Effector memory CD8-positive, alpha-beta T cell (primary cell): ENCODE results near the gene NCS1.
"Not testable (repeated sequence)": the region's sequence is repeated elsewhere in the genome, so short reads cannot be mapped to it uniquely, and the experiment has no call there.

Experiments used
- ATAC-seq: fragments of 150-1000 bp; cut with Tn5 transposase; replicated peaks from 2 replicates; pipeline ENCODE4 v1.10.0; 2021; ENCODE audit warnings: mild to moderate bottlenecking, moderate library complexity
- DNase-seq, 3 experiments: peaks; one replicate each; pipeline ENCODE4 v3.0.0; 2021
- H3K27ac Mint-ChIP-seq, 2 donors: one replicate each; pipeline ENCODE4 v1.8.0; 2022; ENCODE audit warnings: mild to moderate bottlenecking in 2 of 2, mixed read lengths in 2 of 2, moderate library complexity in 2 of 2
- H3K27me3 Mint-ChIP-seq, 2 donors: one replicate each; pipeline ENCODE4 v1.8.0; 2022; ENCODE audit warnings: mixed read lengths in 2 of 2
- H3K36me3 Mint-ChIP-seq: one replicate; pipeline ENCODE4 v1.8.0; 2022; ENCODE audit warnings: mild to moderate bottlenecking, moderate library complexity, mixed read lengths; ENCODE audit not compliant: insufficient read depth
- H3K4me1 Mint-ChIP-seq, 2 donors: one replicate each; pipeline ENCODE4 v1.8.0; 2022; ENCODE audit warnings: low read depth in 2 of 2, mixed read lengths in 2 of 2
- H3K4me3 Mint-ChIP-seq, 2 donors: one replicate each; pipeline ENCODE4 v1.8.0; 2022; ENCODE audit warnings: mild to moderate bottlenecking in 2 of 2, mixed read lengths in 2 of 2, moderate library complexity in 2 of 2
- H3K9me3 Mint-ChIP-seq, 2 donors: one replicate each; pipeline ENCODE4 v1.8.0; 2022; ENCODE audit warnings: mixed read lengths in 2 of 2

Gene NCS1

GRCh38 chr9:130258137-130258536 lies 85.9 kb downstream of the NCS1 start:
- H3K4me3 Mint-ChIP-seq, H3K36me3 Mint-ChIP-seq: not testable (repeated sequence)
- H3K27me3 Mint-ChIP-seq, result peaks cover 38 to 71% of the 10 kb centered on the region in 2 donors

GRCh38 chr9:130259044-130259443 lies 86.8 kb downstream of the NCS1 start:
- no peaks in the 10 kb centered on the region for H3K9me3 Mint-ChIP-seq
- H3K4me1 Mint-ChIP-seq, result no peaks in the 10 kb centered on the region
- DNase-seq, result no peak
- H3K4me3 Mint-ChIP-seq, result no peak overlapping the region
- H3K27me3 Mint-ChIP-seq, result peaks cover 46 to 80% of the 10 kb centered on the region in 2 donors
- H3K36me3 Mint-ChIP-seq, result peaks cover 7% of the 10 kb centered on the region
- no peak for ATAC-seq
- no peak overlapping the region for H3K27ac Mint-ChIP-seq

More at GRCh38 chr9:130258137-130258536, 85.9 kb downstream of the NCS1 start:
- H3K9me3 Mint-ChIP-seq, H3K27ac Mint-ChIP-seq, H3K4me1 Mint-ChIP-seq, ATAC-seq, DNase-seq: not testable (repeated sequence)

GRCh38 chr9:130260816-130261765 lies 88.9 kb downstream of the NCS1 start:
- DNase-seq, result no peak
- Mint-ChIP-seq H3K4me1 (peaks cover 0 to 1% of the 10 kb centered on the region in 2 donors), H3K27me3 (peaks cover 59 to 90% of the 10 kb centered on the region in 2 donors), H3K36me3 (peaks cover 7% of the 10 kb centered on the region), H3K27ac (no peak overlapping the region), H3K9me3 (no peaks in the 10 kb centered on the region), H3K4me3 (no peak overlapping the region)
- no peak for ATAC-seq

GRCh38 chr9:130262061-130262745 lies 90.0 kb downstream of the NCS1 start:
- no peak overlapping the region for H3K4me3 Mint-ChIP-seq
- peaks cover 69 to 97% of the 10 kb centered on the region in 2 donors for H3K27me3 Mint-ChIP-seq
- H3K27ac Mint-ChIP-seq, result no peak overlapping the region
- peaks cover 0 to 3% of the 10 kb centered on the region in 2 donors for H3K4me1 Mint-ChIP-seq
- no peak for DNase-seq
- peaks cover 7% of the 10 kb centered on the region for H3K36me3 Mint-ChIP-seq
- ATAC-seq, result no peak
- H3K9me3 Mint-ChIP-seq, result no peaks in the 10 kb centered on the region

- DNase-seq (no peak), ATAC-seq (no peak)
- H3K4me1 Mint-ChIP-seq, result peaks cover 0 to 3% of the 10 kb centered on the region in 2 donors
- H3K9me3 Mint-ChIP-seq, result no peaks in the 10 kb centered on the region
- no peak overlapping the region for H3K27ac Mint-ChIP-seq
- H3K4me3 Mint-ChIP-seq, result no peak overlapping the region
- H3K36me3 Mint-ChIP-seq, result peaks cover 7% of the 10 kb centered on the region
- peaks cover 75 to 97% of the 10 kb centered on the region in 2 donors for H3K27me3 Mint-ChIP-seq
These were observed 90.6 kb downstream of the NCS1 start for GRCh38 chr9:130262771-130263170.

GRCh38 chr9:130263601-130264413 lies 91.6 kb downstream of the NCS1 start:
- peaks cover 76 to 97% of the 10 kb centered on the region in 2 donors for H3K27me3 Mint-ChIP-seq
- ATAC-seq (no peak), DNase-seq (no peak)

GRCh38 chr9:130264414-130265350 lies 92.5 kb downstream of the NCS1 start:
- ATAC-seq (no peak), DNase-seq (no peak)
- Mint-ChIP-seq H3K4me3 (no peak overlapping the region), H3K36me3 (peaks cover 7% of the 10 kb centered on the region), H3K27ac (no peak overlapping the region), H3K9me3 (no peaks in the 10 kb centered on the region), H3K4me1 (peaks cover 0 to 6% of the 10 kb centered on the region in 2 donors), H3K27me3 (peaks cover 74 to 97% of the 10 kb centered on the region in 2 donors)

More at GRCh38 chr9:130263601-130264413, 91.6 kb downstream of the NCS1 start:
- H3K4me3 Mint-ChIP-seq, result no peak overlapping the region
- no peaks in the 10 kb centered on the region for H3K9me3 Mint-ChIP-seq
- peaks cover 0 to 6% of the 10 kb centered on the region in 2 donors for H3K4me1 Mint-ChIP-seq
- peaks cover 7% of the 10 kb centered on the region for H3K36me3 Mint-ChIP-seq
- no peak overlapping the region for H3K27ac Mint-ChIP-seq

- Mint-ChIP-seq H3K4me3 (peak within 1 kb of the TSS in 1 of 2 donors; percentile 27), H3K9me3 (no peaks in the 10 kb centered on the region), H3K27me3 (peaks cover 68 to 97% of the 10 kb centered on the region in 2 donors), H3K27ac (no peak within 1 kb of the TSS), H3K4me1 (peaks cover 0 to 6% of the 10 kb centered on the region in 2 donors), H3K36me3 (peaks cover 7% of the 10 kb centered on the region)
- DNase-seq, result no peak
- ATAC-seq, result no peak
These were observed 93.4 kb downstream of the NCS1 start, which contains the start of gene HMCN2 for GRCh38 chr9:130265431-130266235. HMCN2 (plus strand) TSS chr9:130265760; CDS start chr9:130265879, 119 bp downstream.

GRCh38 chr9:130266236-130267098 lies 94.3 kb downstream of the NCS1 start:
- peak overlapping the region in 1 of 2 donors; percentile 27 for H3K4me3 Mint-ChIP-seq
- H3K27ac Mint-ChIP-seq, result no peak overlapping the region
- DNase-seq (no peak), ATAC-seq (no peak)
- peaks cover 7% of the 10 kb centered on the region for H3K36me3 Mint-ChIP-seq
- H3K27me3 Mint-ChIP-seq, result peaks cover 65 to 97% of the 10 kb centered on the region in 2 donors
- H3K4me1 Mint-ChIP-seq, result peaks cover 0 to 6% of the 10 kb centered on the region in 2 donors
- no peaks in the 10 kb centered on the region for H3K9me3 Mint-ChIP-seq

GRCh38 chr9:130267930-130268329 lies 95.7 kb downstream of the NCS1 start:
- Mint-ChIP-seq H3K4me1 (peaks cover 0 to 6% of the 10 kb centered on the region in 2 donors), H3K4me3 (no peak overlapping the region), H3K27ac (no peak overlapping the region), H3K9me3 (no peaks in the 10 kb centered on the region), H3K36me3 (peaks cover 5% of the 10 kb centered on the region), H3K27me3 (peaks cover 62 to 97% of the 10 kb centered on the region in 2 donors)
- DNase-seq (no peak), ATAC-seq (no peak)
